HG03095 (cell line): Measurements from ENCODE around the gene ALKBH5.
"Not testable (repeated sequence)": the region's sequence is repeated elsewhere in the genome, so short reads cannot be mapped to it uniquely, and the experiment has no call there.

Experiments
- ATAC-seq: cut with Tn5 transposase; IDR thresholded peaks from one replicate; pipeline ENCODE4 v1.9.1; 2021; ENCODE audit warnings: moderate library complexity; ENCODE audit not compliant: unreplicated experiment

ALKBH5 gene

DNA sequence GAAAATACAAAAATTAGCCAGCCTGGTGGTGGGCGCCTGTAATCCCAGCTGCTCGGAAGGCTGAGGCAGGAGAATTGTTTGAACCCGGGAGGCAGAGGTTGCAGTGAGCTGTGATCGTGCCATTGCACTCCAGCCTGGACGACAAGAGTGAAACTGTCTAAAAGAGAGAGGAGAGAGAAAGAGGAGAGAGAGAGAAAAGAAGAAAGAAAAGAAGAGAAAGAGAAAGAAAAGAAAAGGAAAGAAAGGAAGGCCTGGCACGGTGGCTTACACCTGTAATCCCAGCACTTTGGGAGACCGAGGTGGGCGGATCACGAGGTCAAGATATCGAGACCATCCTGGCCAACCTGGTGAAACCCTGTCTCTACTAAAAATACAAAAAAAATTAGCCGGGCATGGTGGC, 33.3 kb downstream of the ALKBH5 start:
- ATAC-seq: not testable (repeated sequence)

- no peak for ATAC-seq
These were observed 33.9 kb downstream of the ALKBH5 start for GRCh38 chr17:18217412-18218015.

GRCh38 chr17:18218756-18219415, 35.3 kb downstream of the ALKBH5 start:
- ATAC-seq: no peak

DNA sequence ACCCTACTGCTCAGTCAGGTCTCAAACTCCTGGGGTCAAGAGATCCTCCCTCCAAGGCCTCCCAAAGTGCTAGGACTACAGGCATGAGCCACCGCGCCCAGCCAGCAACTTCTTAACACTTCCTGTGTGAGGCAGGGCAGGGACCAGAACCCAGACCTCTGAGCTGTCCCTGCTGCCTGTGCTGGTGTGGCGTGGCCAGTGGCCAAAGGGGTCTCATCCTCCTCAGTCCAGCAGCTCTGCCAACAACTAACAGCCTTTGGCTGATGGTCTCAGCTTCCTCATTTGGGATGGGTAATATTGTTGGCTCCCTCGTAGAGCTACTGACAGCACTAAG, 40.4 kb downstream of the ALKBH5 start:
- no peak for ATAC-seq

DNA sequence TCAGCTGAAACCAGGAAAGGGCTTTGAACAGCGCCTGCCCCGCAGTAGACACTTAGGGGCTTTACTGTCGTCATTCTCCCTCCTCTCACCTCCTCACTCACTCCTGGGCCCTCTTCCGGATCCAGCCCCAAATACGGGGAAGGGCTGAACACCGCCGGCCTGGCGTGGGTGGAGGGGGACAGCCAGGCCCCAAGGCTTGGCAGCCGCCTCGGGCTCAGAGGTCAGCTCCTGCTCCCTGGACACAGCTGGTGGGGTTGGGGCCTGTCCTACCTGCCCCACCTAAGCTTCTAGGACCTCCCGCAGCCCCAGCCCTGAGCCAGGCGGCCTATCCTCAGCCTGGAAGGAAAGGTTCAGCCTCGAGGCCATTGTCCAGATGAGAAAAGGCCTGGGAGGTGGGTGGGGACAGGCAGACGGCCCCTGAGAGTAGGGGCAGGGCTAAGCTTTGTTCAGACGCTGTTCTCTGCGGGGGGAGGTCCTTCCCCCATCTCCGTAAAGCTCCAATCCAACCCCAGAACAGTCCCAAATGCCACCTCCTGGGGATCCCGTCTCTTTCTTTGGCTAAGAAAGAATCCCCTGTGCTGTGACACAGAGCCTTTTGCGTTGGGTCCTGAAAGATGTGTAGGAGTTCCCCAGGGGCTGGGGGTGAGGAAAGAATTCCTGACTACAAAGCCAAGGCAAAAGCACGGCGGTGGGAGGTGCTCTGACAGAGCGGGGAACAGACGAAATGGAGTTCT, 40.9 kb downstream of the ALKBH5 start:
- no peak for ATAC-seq

- peak; percentile 86 for ATAC-seq
These were observed 41.6 kb downstream of the ALKBH5 start, which contains the start of gene LLGL1 for GRCh38 chr17:18225121-18225641. Gene LLGL1, plus strand, starts transcription at chr17:18225635. Its CDS starts 48 bp downstream, at chr17:18225683.

GRCh38 chr17:18225642-18226283, 42.1 kb downstream of the ALKBH5 start:
- ATAC-seq: peak; percentile 14

GRCh38 chr17:18226284-18226945, 42.8 kb downstream of the ALKBH5 start:
- ATAC-seq: no peak

- ATAC-seq: no peak
These were observed 44.0 kb downstream of the ALKBH5 start for GRCh38 chr17:18227635-18228034.

DNA sequence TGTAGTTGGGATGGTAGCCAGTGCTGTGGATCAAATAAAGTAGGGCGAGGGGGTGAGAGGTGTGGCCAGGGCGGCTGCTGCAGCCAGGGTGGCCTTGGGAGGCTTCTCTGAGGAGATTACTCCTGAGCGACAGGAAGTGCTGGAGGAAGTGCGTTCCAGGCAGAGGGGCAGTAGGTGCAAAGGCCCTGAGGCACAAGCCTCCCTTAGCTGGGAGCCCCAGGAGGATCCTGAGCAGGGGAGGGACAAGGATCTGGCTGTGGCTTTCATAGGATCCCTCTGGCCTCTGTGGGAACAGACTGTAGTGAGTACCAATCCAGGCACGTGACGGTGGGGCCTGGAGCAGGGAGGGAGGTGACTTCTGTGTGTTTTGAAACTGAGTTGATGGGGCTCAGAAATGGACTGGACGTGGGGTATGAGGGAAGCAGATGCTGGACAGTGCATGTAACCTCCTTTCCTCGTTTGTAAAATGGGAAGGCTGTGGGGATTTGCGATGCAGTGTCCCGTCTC, 44.6 kb downstream of the ALKBH5 start:
- ATAC-seq: no peak

DNA sequence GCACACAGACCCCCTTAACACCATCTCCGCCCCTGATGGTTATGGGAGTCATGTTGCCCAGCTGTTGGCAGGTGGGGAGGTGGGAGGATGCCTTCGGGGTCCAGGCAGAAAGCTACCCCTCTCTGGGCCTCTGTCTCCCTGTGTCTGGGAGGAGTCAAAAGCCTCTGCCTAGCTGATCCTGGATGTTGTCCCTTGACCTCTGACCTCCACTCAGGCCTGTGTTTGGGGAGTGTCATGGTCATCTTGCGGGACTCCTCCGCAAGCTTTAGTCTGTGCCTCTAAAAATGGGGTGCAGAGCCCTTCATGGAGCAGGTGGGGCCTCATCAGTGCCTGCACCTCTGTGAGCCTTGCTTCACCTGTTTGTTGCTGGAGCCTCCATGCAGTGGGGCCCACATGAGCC, 45.6 kb downstream of the ALKBH5 start:
- no peak for ATAC-seq

GRCh38 chr17:18229771-18230170, 46.1 kb downstream of the ALKBH5 start:
- no peak for ATAC-seq

- no peak for ATAC-seq
These were observed 46.9 kb downstream of the ALKBH5 start for GRCh38 chr17:18230288-18231141.

GRCh38 chr17:18231164-18231563, 47.5 kb downstream of the ALKBH5 start:
- no peak for ATAC-seq

GRCh38 chr17:18233803-18234518, 50.3 kb downstream of the ALKBH5 start:
- no peak for ATAC-seq

- ATAC-seq: no peak
These were observed 51.3 kb downstream of the ALKBH5 start for GRCh38 chr17:18234853-18235380.

- ATAC-seq: no peak
These were observed 52.2 kb downstream of the ALKBH5 start for GRCh38 chr17:18235743-18236256.

- no peak for ATAC-seq
These were observed 52.9 kb downstream of the ALKBH5 start for GRCh38 chr17:18236494-18236893.

DNA sequence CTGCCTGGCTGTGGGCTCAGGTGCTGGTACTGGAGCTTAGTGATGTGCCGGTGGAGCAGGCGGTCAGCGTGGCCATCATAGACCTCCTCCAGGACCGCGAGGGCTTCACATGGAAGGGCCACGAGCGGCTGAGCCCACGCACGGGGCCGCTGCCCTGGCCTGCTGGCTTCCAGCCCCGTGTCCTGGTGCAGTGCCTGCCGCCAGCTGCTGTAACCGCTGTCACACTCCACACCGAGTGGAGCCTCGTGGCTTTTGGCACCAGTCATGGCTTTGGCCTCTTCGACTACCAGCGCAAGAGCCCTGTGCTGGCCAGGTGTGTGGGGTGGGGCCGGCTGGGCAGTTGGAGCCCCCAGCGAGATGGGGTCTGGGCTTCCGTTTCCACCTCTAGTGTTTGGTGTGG, 53.8 kb downstream of the ALKBH5 start:
- ATAC-seq: no peak
